H9 (cell line): ENCODE measurements around the gene ILF3. TPM values are rescaled to one million over a fixed set of nuclear protein-coding genes. Genes with fewer than 3 reads are reported as not detected.

ENCODE experiments used
- DNase-seq: peaks from one replicate; pipeline ENCODE4 v3.0.0-alpha.2; 2017
- H2AFZ ChIP-seq: one replicate; pipeline ENCODE4 v1.6.1; 2013; ENCODE audit warnings: mild to moderate bottlenecking, low read length, control low read depth, moderate library complexity
- H2AK5ac ChIP-seq: 2 replicates; pipeline ENCODE4 v1.6.1; 2013; ENCODE audit warnings: low read length, control low read depth, mixed read lengths; ENCODE audit not compliant: insufficient read length
- H2BK120ac ChIP-seq: one replicate; pipeline ENCODE4 v1.6.1; 2013; ENCODE audit warnings: low read depth, mild to moderate bottlenecking, low read length, control low read depth, inconsistent platforms; ENCODE audit not compliant: poor library complexity, severe bottlenecking
- H2BK12ac ChIP-seq: 2 replicates; pipeline ENCODE4 v1.6.1; 2013; ENCODE audit warnings: low read length, control low read depth, mixed read lengths, low read depth; ENCODE audit not compliant: insufficient read length
- H2BK15ac ChIP-seq: 2 replicates; pipeline ENCODE4 v1.6.1; 2013; ENCODE audit warnings: low read depth, low read length, control low read depth
- H2BK20ac ChIP-seq: one replicate; pipeline ENCODE4 v1.6.1; 2013; ENCODE audit warnings: low read depth, mild to moderate bottlenecking, low read length, control low read depth, inconsistent platforms; ENCODE audit not compliant: poor library complexity, severe bottlenecking
- H2BK5ac ChIP-seq: 2 replicates; pipeline ENCODE4 v1.6.1; 2013; ENCODE audit warnings: low read length, control low read depth, mixed read lengths; ENCODE audit not compliant: insufficient read length
- H3K14ac ChIP-seq: 2 replicates; pipeline ENCODE4 v1.6.1; 2013; ENCODE audit warnings: low read length, control low read depth; ENCODE audit not compliant: insufficient read depth
- H3K18ac ChIP-seq: 2 replicates; pipeline ENCODE4 v1.6.1; 2013; ENCODE audit warnings: low read depth, mild to moderate bottlenecking, mixed read lengths, low read length, control low read depth; ENCODE audit not compliant: insufficient read length
- H3K23ac ChIP-seq: 2 replicates; pipeline ENCODE4 v1.6.1; 2013; ENCODE audit warnings: low read length, control low read depth, mixed read lengths, low read depth; ENCODE audit not compliant: insufficient read length
- H3K23me2 ChIP-seq: 2 replicates; pipeline ENCODE4 v1.6.1; 2013; ENCODE audit warnings: low read depth, mild to moderate bottlenecking, mixed read lengths, low read length, control low read depth; ENCODE audit not compliant: insufficient read length, poor library complexity, severe bottlenecking
- H3K27ac ChIP-seq: 2 replicates; pipeline ENCODE4 v1.5.1; 2013; ENCODE audit warnings: low read length, control low read depth, mixed read lengths, low read depth; ENCODE audit not compliant: insufficient read length
- H3K27me3 ChIP-seq: 2 replicates; pipeline ENCODE4 v1.6.1; 2013; ENCODE audit warnings: low read length, control low read depth, inconsistent platforms; ENCODE audit not compliant: insufficient read depth
- H3K4ac ChIP-seq: 2 replicates; pipeline ENCODE4 v1.6.1; 2013; ENCODE audit warnings: low read depth, mild to moderate bottlenecking, control low read depth, inconsistent platforms, low read length, moderate library complexity
- H3K4me1 ChIP-seq: 2 replicates; pipeline ENCODE4 v1.6.1; 2013; ENCODE audit warnings: low read length, control low read depth, inconsistent platforms; ENCODE audit not compliant: insufficient read depth
- H3K4me2 ChIP-seq: 2 replicates; pipeline ENCODE4 v1.6.1; 2013; ENCODE audit warnings: low read length, control low read depth, mixed read lengths; ENCODE audit not compliant: insufficient read length, insufficient read depth
- H3K56ac ChIP-seq: 2 replicates; pipeline ENCODE4 v1.6.1; 2013; ENCODE audit warnings: low read depth, mild to moderate bottlenecking, mixed read lengths, low read length, control low read depth; ENCODE audit not compliant: insufficient read length
- H3K79me1 ChIP-seq: 2 replicates; pipeline ENCODE4 v1.6.1; 2013; ENCODE audit warnings: low read depth, mild to moderate bottlenecking, moderate library complexity, low read length, control low read depth, inconsistent platforms; ENCODE audit not compliant: insufficient read depth, poor library complexity, severe bottlenecking
- H3K79me2 ChIP-seq: 2 replicates; pipeline ENCODE4 v1.6.1; 2013; ENCODE audit warnings: low read length, control low read depth, inconsistent platforms; ENCODE audit not compliant: insufficient read depth
- H3K9ac ChIP-seq: 2 replicates; pipeline ENCODE4 v1.6.1; 2013; ENCODE audit warnings: low read length, control low read depth, mixed read lengths; ENCODE audit not compliant: insufficient read length; ENCODE audit errors: extremely low read depth
- H3K9me3 ChIP-seq: one replicate; pipeline ENCODE4 v1.6.1; 2013; ENCODE audit warnings: low read depth, low read length, inconsistent platforms; ENCODE audit not compliant: control insufficient read depth
- H3T11ph ChIP-seq: one replicate; pipeline ENCODE4 v1.6.1; 2013; ENCODE audit warnings: mild to moderate bottlenecking, low read length, control low read depth, inconsistent platforms
- H4K20me1 ChIP-seq: one replicate; pipeline ENCODE4 v1.6.1; 2013; ENCODE audit not compliant: control insufficient read depth, insufficient read length, insufficient read depth
- H4K5ac ChIP-seq: 2 replicates; pipeline ENCODE4 v1.6.1; 2013; ENCODE audit warnings: low read depth, mild to moderate bottlenecking, mixed read lengths, low read length, control low read depth; ENCODE audit not compliant: insufficient read length
- H4K8ac ChIP-seq: replicated peaks from 2 replicates; pipeline ENCODE4 v1.6.1; 2013; ENCODE audit warnings: low read length, control low read depth, mixed read lengths, low read depth; ENCODE audit not compliant: insufficient read length
- H4K91ac ChIP-seq: 2 replicates; pipeline ENCODE4 v1.6.1; 2013; ENCODE audit warnings: low read depth, mild to moderate bottlenecking, moderate library complexity, mixed read lengths, low read length, control low read depth; ENCODE audit not compliant: insufficient read length
- H3K27ac Mint-ChIP-seq, 3 experiments: 2 replicates in 2 of 3; 3 replicates in 1 of 3; pipeline ENCODE4 v1.8.0; 2020 to 2021; ENCODE audit warnings: mixed read lengths in 3 of 3, mild to moderate bottlenecking in 1 of 3, moderate library complexity in 1 of 3
- H3K27me3 Mint-ChIP-seq: 2 replicates; pipeline ENCODE4 v1.8.0; 2021; ENCODE audit warnings: low read depth, mild to moderate bottlenecking, moderate library complexity, mixed read lengths
- H3K36me3 Mint-ChIP-seq, 3 experiments: 2 replicates in 2 of 3; 3 replicates in 1 of 3; pipeline ENCODE4 v1.8.0; 2020 to 2021; ENCODE audit warnings: low read depth in 3 of 3, mixed read lengths in 3 of 3; ENCODE audit not compliant: insufficient read depth in 1 of 3
- H3K4me1 Mint-ChIP-seq, 2 experiments: 2 replicates each; pipeline ENCODE4 v1.8.0; 2020; ENCODE audit warnings: mixed read lengths in 2 of 2
- H3K4me3 Mint-ChIP-seq, 2 experiments: 2 replicates in 1 of 2; 3 replicates in 1 of 2; pipeline ENCODE4 v1.8.0; 2020 to 2021; ENCODE audit warnings: mild to moderate bottlenecking in 2 of 2, mixed read lengths in 2 of 2, moderate library complexity in 1 of 2
- H3K9me3 Mint-ChIP-seq, 2 experiments: 2 replicates in 1 of 2; 3 replicates in 1 of 2; pipeline ENCODE4 v1.8.0; 2020; ENCODE audit warnings: mild to moderate bottlenecking in 2 of 2, mixed read lengths in 2 of 2, moderate library complexity in 1 of 2
- CTCF ChIP-seq: fragments of 200-600 bp; sonication (generic); conservative IDR thresholded peaks from 3 replicates; pipeline ENCODE4 v1.8.0; 2021; ENCODE audit warnings: antibody characterized with exemption, mild to moderate bottlenecking
- WGBS: extraction: QIAGEN DNeasy Blood & Tissue Kit; methylation state at CpG from one replicate; pipeline ENCODE4 v1.1.7; 2013; ENCODE audit warnings: missing lambda C conversion rate, low lambda C conversion rate, mixed read lengths; ENCODE audit not compliant: insufficient read length; ENCODE audit errors: extremely low coverage; 5-methylcytosine and 5-hydroxymethylcytosine counted together
- total RNA-seq: library from RNA; stranded (reverse); gene quantifications from 2 replicates; pipeline ENCODE4 v1.2.1, GENCODE V29; 2021

ILF3 gene
- total RNA-seq, 1 experiment from 2014 or later: 841 TPM

- no peaks in the 10 kb centered on the region for H3K4me1 Mint-ChIP-seq
- H2BK12ac ChIP-seq: no peak overlapping the region
- H3K14ac ChIP-seq: no peak overlapping the region
- H4K91ac ChIP-seq: no peak overlapping the region
- H3K27me3 Mint-ChIP-seq: no peaks in the 10 kb centered on the region
- H3K79me2 ChIP-seq: no peaks in the 10 kb centered on the region
- H3K27ac ChIP-seq: no peak overlapping the region
- no peak overlapping the region for H2AFZ ChIP-seq
- H3K4me2 ChIP-seq: no peak overlapping the region
- H3K9ac ChIP-seq: no peak overlapping the region
- H3K56ac ChIP-seq: no peak overlapping the region
- H2BK5ac ChIP-seq: no peak overlapping the region
- H3K23me2 ChIP-seq: no peaks in the 10 kb centered on the region
- no peak overlapping the region for H3K27ac Mint-ChIP-seq
- H3K23ac ChIP-seq: no peak overlapping the region
- no CpG with 5 or more reads among the region's 15 CpGs for WGBS
- H3T11ph ChIP-seq: no peak overlapping the region
- no peak overlapping the region for H2BK15ac ChIP-seq
- no peaks in the 10 kb centered on the region for H4K20me1 ChIP-seq
- no peak overlapping the region for H4K8ac ChIP-seq
- no peaks in the 10 kb centered on the region for H3K9me3 Mint-ChIP-seq
- no peak overlapping the region for H3K4me3 Mint-ChIP-seq
- DNase-seq: no peak
- H3K4me1 ChIP-seq: no peaks in the 10 kb centered on the region
- H3K4ac ChIP-seq: no peak overlapping the region
- H2BK20ac ChIP-seq: no peak overlapping the region
- H3K9me3 ChIP-seq: no peaks in the 10 kb centered on the region
- no peak overlapping the region for H2BK120ac ChIP-seq
- H3K36me3 Mint-ChIP-seq: peaks cover 2 to 11% (median 5%) of the 10 kb centered on the region in 3 experiments; a peak in 6 of 7 replicates
- no peak overlapping the region for H2AK5ac ChIP-seq
- no peak overlapping the region for H3K18ac ChIP-seq
- no peak for TF ChIP-seq CTCF
- no peak overlapping the region for H4K5ac ChIP-seq
- H3K79me1 ChIP-seq: no peaks in the 10 kb centered on the region
- H3K27me3 ChIP-seq: no peaks in the 10 kb centered on the region
These were observed 41.5 kb upstream of the ILF3 start for GRCh38 chr19:10612499-10613119.
